DMS79 (cell line): ENCODE results near the gene MAP6D1.
"Not testable (repeated sequence)": the region's sequence is repeated elsewhere in the genome, so short reads cannot be mapped to it uniquely, and the experiment has no call there.

Source experiments
- DNase-seq: peaks from one replicate; lab custom pipeline; 2025; lab: John Stamatoyannopoulos, UW

Gene MAP6D1

GRCh38 chr3:183799461-183799860 lies 25.9 kb downstream of the MAP6D1 start:
- no peak for DNase-seq

GRCh38 chr3:183797996-183798395 lies 27.4 kb downstream of the MAP6D1 start:
- no peak for DNase-seq

GRCh38 chr3:183796372-183796771 lies 29.0 kb downstream of the MAP6D1 start:
- DNase-seq: no peak

GRCh38 chr3:183794452-183794851 lies 30.9 kb downstream of the MAP6D1 start:
- DNase-seq: no peak

GRCh38 chr3:183792976-183793375 lies 32.4 kb downstream of the MAP6D1 start:
- DNase-seq: no peak

GRCh38 chr3:183790700-183791099 lies 34.7 kb downstream of the MAP6D1 start:
- no peak for DNase-seq

- DNase-seq: peak; percentile 12
Observed at GRCh38 chr3:183789826-183790225, 35.6 kb downstream of the MAP6D1 start.

GRCh38 chr3:183784503-183784902 lies 40.9 kb downstream of the MAP6D1 start:
- not testable (repeated sequence) for DNase-seq

- DNase-seq: no peak
Observed at GRCh38 chr3:183782576-183783276, 42.7 kb downstream of the MAP6D1 start.

GRCh38 chr3:183781246-183781645 lies 44.1 kb downstream of the MAP6D1 start:
- no peak for DNase-seq

- no peak for DNase-seq
Observed at GRCh38 chr3:183779896-183780465, 45.4 kb downstream of the MAP6D1 start.

GRCh38 chr3:183777016-183777618 lies 48.3 kb downstream of the MAP6D1 start:
- no peak for DNase-seq

GRCh38 chr3:183776451-183776850 lies 48.9 kb downstream of the MAP6D1 start:
- DNase-seq: not testable (repeated sequence)

- DNase-seq: no peak
Observed at GRCh38 chr3:183775781-183776180, 49.6 kb downstream of the MAP6D1 start.

- no peak for DNase-seq
Observed at GRCh38 chr3:183774631-183775030, 50.7 kb downstream of the MAP6D1 start.

GRCh38 chr3:183769453-183769852 lies 55.9 kb downstream of the MAP6D1 start:
- no peak for DNase-seq

GRCh38 chr3:183768114-183768513 lies 57.3 kb downstream of the MAP6D1 start:
- no peak for DNase-seq

- DNase-seq: peak; percentile 28
Observed at GRCh38 chr3:183766745-183767606, 58.4 kb downstream of the MAP6D1 start.

- DNase-seq: no peak
Observed at GRCh38 chr3:183766107-183766506, 59.3 kb downstream of the MAP6D1 start.
